ENCODE data around the gene HOATZ. TPM values are rescaled to one million over a fixed set of nuclear protein-coding genes. Genes with fewer than 3 reads are reported as not detected.

HOATZ gene
- total and polyA plus RNA-seq, 2 donors (not counting 3 experiments of a cell fraction or from before 2014, with no cell fraction given) = not detected

DNA sequence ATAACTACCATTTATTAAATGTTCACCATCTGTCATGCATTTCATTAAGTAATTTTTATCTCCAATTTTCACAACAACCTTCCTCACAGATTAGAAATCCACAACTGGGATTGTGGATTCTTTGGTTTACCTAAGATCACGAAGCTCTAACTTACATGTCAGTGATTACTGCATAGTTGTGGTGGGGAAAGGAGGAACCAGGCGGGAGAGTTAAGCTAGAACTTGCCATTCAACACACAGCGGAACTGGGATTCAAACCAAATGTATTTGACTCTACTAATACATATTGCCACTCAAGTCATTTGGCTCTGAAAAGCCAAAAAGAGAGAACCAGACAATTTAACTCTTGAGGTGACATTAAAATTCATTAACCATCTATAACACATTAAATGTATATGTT, 15.5 kb downstream of the HOATZ start:
- no peak for FAIRE-seq
- Histone ChIP-seq H3K36me3 (ENCODE audit: control insufficient read depth in 2 of 2, extremely low read depth in 1 of 2, insufficient read depth in 2 of 2, low read length in 2 of 2) (no peaks in the 10 kb centered on the region), H2AFZ (ENCODE audit: low read depth, low read length) (no peak overlapping the region), H3K4me3 (replicated peaks in 1 of 3; ENCODE audit: insufficient read depth in 1 of 3, low read depth in 1 of 3, low read length in 3 of 3) (no peak overlapping the region), H3K4me1 (ENCODE audit: control insufficient read depth, extremely low read depth, insufficient read depth, low read length) (no peaks in the 10 kb centered on the region), H3K9me1 (replicated peaks; ENCODE audit: control insufficient read depth, extremely low read depth, insufficient read depth, low read length) (no peaks in the 10 kb centered on the region), H4K20me1 (replicated peaks; ENCODE audit: control insufficient read depth, extremely low read depth, insufficient read depth, low read length) (no peaks in the 10 kb centered on the region), H3K27me3 (ENCODE audit: control insufficient read depth in 2 of 2, insufficient read depth in 2 of 2, low read length in 2 of 2) (peaks cover 6 to 26% of the 10 kb centered on the region in 2 experiments), H3K9ac (replicated peaks; ENCODE audit: extremely low read depth, insufficient read depth, low read length) (no peak overlapping the region), H3K27ac (ENCODE audit: insufficient read depth, low read depth, low read length) (no peak overlapping the region), H3K79me2 (ENCODE audit: control insufficient read depth, insufficient read depth, low read length) (no peaks in the 10 kb centered on the region), H3K4me2 (ENCODE audit: insufficient read depth, low read length) (no peak overlapping the region), H3K9me3 (replicated peaks; ENCODE audit: control insufficient read depth, insufficient read depth, low read length) (no peaks in the 10 kb centered on the region)
- POLR2A ChIA-PET = no interaction called here
- DNase-seq (ENCODE audit: low read depth, low spot score) = no peak
- intact Hi-C loops (cut with micrococcal nuclease) = no loop called here
- dilution Hi-C loops (cut with MboI; ENCODE audit: extremely low pct_ligation_motif_present, low sequenced_read_pairs) = no loop called here
- CTCF ChIA-PET = no interaction called here
- TF ChIP-seq FOS (IDR thresholded peaks at IDR 0.05; ENCODE audit: borderline replicate concordance, insufficient read depth, low read length) (no peak), GATA2 (IDR thresholded peaks at IDR 0.05; ENCODE audit: insufficient read depth, insufficient read length, low read depth, low read length) (no peak), MYC (IDR thresholded peaks at IDR 0.05; ENCODE audit: low read depth, low read length) (no peak), CTCF (IDR thresholded peaks at IDR 0.05; ENCODE audit: extremely low read depth in 1 of 2, insufficient read depth in 1 of 2, low read depth in 1 of 2, low read length in 2 of 2) (no peak), POLR2A (IDR thresholded peaks at IDR 0.05; ENCODE audit: low read depth, low read length) (no peak), EZH2 (IDR thresholded peaks at IDR 0.05; ENCODE audit: borderline replicate concordance, low read depth, low read length, severe bottlenecking) (no peak), POLR2AphosphoS5 (IDR thresholded peaks at IDR 0.05; ENCODE audit: insufficient read depth, low read depth, low read length) (no peak), JUN (IDR thresholded peaks at IDR 0.05; ENCODE audit: borderline replicate concordance, insufficient read depth, insufficient read length, low read depth) (no peak), MAX (IDR thresholded peaks at IDR 0.05; ENCODE audit: insufficient read depth, insufficient read length) (no peak)
- BruUV-seq (replicated peaks) = no TSS peak
